ENCODE results near the gene ACTG2. TPM values are rescaled to one million over a fixed set of nuclear protein-coding genes. Genes with fewer than 3 reads are reported as not detected.

Gene ACTG2
- total and polyA plus RNA-seq, 2 experiments from 2014 or later: 20.3 to 41.1 TPM

DNA sequence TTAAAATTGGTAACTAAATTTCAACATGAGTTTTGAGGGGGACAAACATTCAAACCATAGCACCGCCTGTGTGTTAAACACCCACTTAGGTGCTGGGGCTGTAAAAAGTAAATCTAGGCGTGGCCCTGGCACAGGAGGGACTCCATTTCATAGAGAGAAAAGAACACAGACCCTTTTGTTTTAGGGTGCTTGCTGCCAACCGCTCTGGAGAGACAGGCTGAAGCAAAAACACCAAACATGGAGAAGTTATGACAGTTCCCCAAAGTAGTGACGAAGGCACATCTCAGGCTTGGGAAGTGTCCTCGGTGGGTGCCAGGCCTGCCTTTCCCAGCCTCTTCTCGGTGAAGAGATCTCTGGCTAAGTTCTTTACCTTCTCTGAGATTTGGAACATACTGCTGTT is 5.1 kb downstream of the ACTG2 start:
- H4K20me1 ChIP-seq (ENCODE audit: insufficient read depth, poor library complexity, severe bottlenecking): no peaks in the 10 kb centered on the region
- DNase-seq (ENCODE audit: low spot score): no peak
- TF ChIP-seq, protein P1, sequence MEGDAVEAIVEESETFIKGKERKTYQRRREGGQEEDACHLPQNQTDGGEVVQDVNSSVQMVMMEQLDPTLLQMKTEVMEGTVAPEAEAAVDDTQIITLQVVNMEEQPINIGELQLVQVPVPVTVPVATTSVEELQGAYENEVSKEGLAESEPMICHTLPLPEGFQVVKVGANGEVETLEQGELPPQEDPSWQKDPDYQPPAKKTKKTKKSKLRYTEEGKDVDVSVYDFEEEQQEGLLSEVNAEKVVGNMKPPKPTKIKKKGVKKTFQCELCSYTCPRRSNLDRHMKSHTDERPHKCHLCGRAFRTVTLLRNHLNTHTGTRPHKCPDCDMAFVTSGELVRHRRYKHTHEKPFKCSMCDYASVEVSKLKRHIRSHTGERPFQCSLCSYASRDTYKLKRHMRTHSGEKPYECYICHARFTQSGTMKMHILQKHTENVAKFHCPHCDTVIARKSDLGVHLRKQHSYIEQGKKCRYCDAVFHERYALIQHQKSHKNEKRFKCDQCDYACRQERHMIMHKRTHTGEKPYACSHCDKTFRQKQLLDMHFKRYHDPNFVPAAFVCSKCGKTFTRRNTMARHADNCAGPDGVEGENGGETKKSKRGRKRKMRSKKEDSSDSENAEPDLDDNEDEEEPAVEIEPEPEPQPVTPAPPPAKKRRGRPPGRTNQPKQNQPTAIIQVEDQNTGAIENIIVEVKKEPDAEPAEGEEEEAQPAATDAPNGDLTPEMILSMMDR (IDR thresholded peaks at IDR 0.05; ENCODE audit: poor library complexity): no peak
- TF ChIP-seq EZH2phosphoT487 (IDR thresholded peaks at IDR 0.05; ENCODE audit: low read depth, severe bottlenecking, unreplicated experiment) (no peak), EZH2 (IDR thresholded peaks at IDR 0.05; ENCODE audit: borderline replicate concordance) (no peak)
- H3K79me2 ChIP-seq: no peaks in the 10 kb centered on the region
- H3K27ac ChIP-seq: no peak overlapping the region
- H3K4me1 ChIP-seq (ENCODE audit: insufficient read depth): peaks cover 3% of the 10 kb centered on the region
- no peak overlapping the region for H2AFZ ChIP-seq
- no peak overlapping the region for H3K4me3 ChIP-seq
- WGBS (ENCODE audit: low lambda C conversion rate, missing lambda C conversion rate): 87% methylated on average over 6 of the region's 6 CpGs
- no peaks in the 10 kb centered on the region for H3K9me2 ChIP-seq (replicated peaks; ENCODE audit: insufficient read depth)
- H3K36me3 ChIP-seq (replicated peaks; ENCODE audit: insufficient read depth, low read depth): no peaks in the 10 kb centered on the region
- no peak overlapping the region for H3K4me2 ChIP-seq
- no peaks in the 10 kb centered on the region for H3K9me3 ChIP-seq (ENCODE audit: low read depth)
- H3K27me3 ChIP-seq: no peaks in the 10 kb centered on the region

GRCh38 chr2:73899801-73900336 is 7.1 kb downstream of the ACTG2 start:
- 88% methylated on average over 8 of the region's 8 CpGs for WGBS (ENCODE audit: low lambda C conversion rate, missing lambda C conversion rate)
- H3K27me3 ChIP-seq: no peaks in the 10 kb centered on the region
- H3K9me2 ChIP-seq (replicated peaks; ENCODE audit: insufficient read depth): no peaks in the 10 kb centered on the region
- no peaks in the 10 kb centered on the region for H4K20me1 ChIP-seq (ENCODE audit: insufficient read depth, poor library complexity, severe bottlenecking)
- TF ChIP-seq, protein P1 (IDR thresholded peaks at IDR 0.05; ENCODE audit: poor library complexity): no peak
- no peak for TF ChIP-seq EZH2phosphoT487 (IDR thresholded peaks at IDR 0.05; ENCODE audit: low read depth, severe bottlenecking, unreplicated experiment)
- TF ChIP-seq EZH2 (IDR thresholded peaks at IDR 0.05; ENCODE audit: borderline replicate concordance): no peak
- no peak overlapping the region for H3K4me2 ChIP-seq
- no peaks in the 10 kb centered on the region for H3K79me2 ChIP-seq
- no peak for DNase-seq (ENCODE audit: low spot score)
- no peaks in the 10 kb centered on the region for H3K4me1 ChIP-seq (ENCODE audit: insufficient read depth)
- no peaks in the 10 kb centered on the region for H3K9me3 ChIP-seq (ENCODE audit: low read depth)
- no peak overlapping the region for H3K27ac ChIP-seq
- H3K36me3 ChIP-seq (replicated peaks; ENCODE audit: insufficient read depth, low read depth): no peaks in the 10 kb centered on the region
- no peak overlapping the region for H2AFZ ChIP-seq
- H3K4me3 ChIP-seq: no peak overlapping the region

- no peak overlapping the region for H2AFZ ChIP-seq
- H4K20me1 ChIP-seq (ENCODE audit: insufficient read depth, poor library complexity, severe bottlenecking): no peaks in the 10 kb centered on the region
- no peaks in the 10 kb centered on the region for H3K79me2 ChIP-seq
- H3K27me3 ChIP-seq: no peaks in the 10 kb centered on the region
- H3K27ac ChIP-seq: no peak overlapping the region
- no peaks in the 10 kb centered on the region for H3K9me3 ChIP-seq (ENCODE audit: low read depth)
- 86% methylated on average over 10 of the region's 10 CpGs for WGBS (ENCODE audit: low lambda C conversion rate, missing lambda C conversion rate)
- TF ChIP-seq, protein P1 (IDR thresholded peaks at IDR 0.05; ENCODE audit: poor library complexity): no peak
- no peak for TF ChIP-seq EZH2 (IDR thresholded peaks at IDR 0.05; ENCODE audit: borderline replicate concordance)
- TF ChIP-seq EZH2phosphoT487 (IDR thresholded peaks at IDR 0.05; ENCODE audit: low read depth, severe bottlenecking, unreplicated experiment): no peak
- no peaks in the 10 kb centered on the region for H3K4me1 ChIP-seq (ENCODE audit: insufficient read depth)
- no peak overlapping the region for H3K4me3 ChIP-seq
- no peak overlapping the region for H3K4me2 ChIP-seq
- H3K36me3 ChIP-seq (replicated peaks; ENCODE audit: insufficient read depth, low read depth): no peaks in the 10 kb centered on the region
- no peaks in the 10 kb centered on the region for H3K9me2 ChIP-seq (replicated peaks; ENCODE audit: insufficient read depth)
- no peak for DNase-seq (ENCODE audit: low spot score)
Observed at GRCh38 chr2:73901143-73901542, 8.3 kb downstream of the ACTG2 start.

All from hepatocyte (in vitro differentiated cells).